HCT116 (cell line): Measurements from ENCODE around the gene HOXD8. TPM values are rescaled to one million over a fixed set of nuclear protein-coding genes. Genes with fewer than 3 reads are reported as not detected.

Source experiments
- ATAC-seq: fragments of 200-7000 bp; cut with Tn5 transposase; 2 replicates; pipeline ENCODE4 v1.9.1; 2020; ENCODE audit warnings: mild to moderate bottlenecking, moderate library complexity
- BruUV-seq: library from RNA; stranded (reverse); fragments of 400-500 nt; replicated peaks from 2 replicates; lab custom pipeline; 2021; lab: Mats Ljungman, UMichigan
- CTCF ChIA-PET: fragments of 300-600 bp; sonication (Branson Sonifier 250); formaldehyde crosslinking; loops from one replicate; lab custom pipeline; 2021; ENCODE audit warnings: antibody characterized with exemption; lab: Charles Lee
- POLR2A ChIA-PET: fragments of 300-600, 350-600 bp; sonication (Branson Sonifier 250); formaldehyde crosslinking; loops from one replicate; lab custom pipeline; 2021; ENCODE audit warnings: antibody characterized with exemption; lab: Charles Lee
- RAD21 ChIA-PET, 2 experiments: fragments of 300-600 bp; sonication (Branson Sonifier 250); formaldehyde crosslinking; loops; one replicate each; lab custom pipeline; 2023; ENCODE audit warnings: low total read pairs in 2 of 2; ENCODE audit not compliant: uncharacterized antibody in 2 of 2, unreplicated experiment in 2 of 2, low non-redundant PET in 1 of 2; lab: Charles Lee
- DNase-seq: peaks from one replicate; pipeline ENCODE4 v3.0.0-alpha.2; 2010; ENCODE audit warnings: low read depth, low spot score
- H2AFZ ChIP-seq: fragments of 200-600 bp; shearing (Covaris generic), sonication (generic); 2 replicates; pipeline ENCODE4 v1.6.1; 2017; ENCODE audit warnings: low read depth, mixed run types, mixed read lengths, antibody characterized with exemption, low read length; ENCODE audit not compliant: poor library complexity, severe bottlenecking
- H3K27ac ChIP-seq: 2 replicates; pipeline ENCODE4 v1.5.1; 2012; ENCODE audit warnings: low read depth, low read length
- H3K27me3 ChIP-seq: fragments of 200-600 bp; sonication (generic); 2 replicates; pipeline ENCODE4 v1.6.1; 2016; ENCODE audit warnings: mixed run types, low read length, mixed read lengths; ENCODE audit not compliant: insufficient read depth
- H3K36me3 ChIP-seq, 2 experiments: fragments of 200-500 bp in 1 of 2; fragments of 200-600 bp in 1 of 2; sonication (Bioruptor generic) in 1 of 2; sonication (generic) in 1 of 2; 2 replicates each; pipeline versions ENCODE4 v1.5.1 to v1.6.1; 2014 to 2016; ENCODE audit warnings: low read length in 2 of 2, inconsistent platforms in 1 of 2, mixed read lengths in 1 of 2, mixed run types in 1 of 2; ENCODE audit not compliant: insufficient read depth in 2 of 2, control insufficient read depth in 1 of 2
- H3K4me1 ChIP-seq, 2 experiments: fragments of 200-600 bp in 1 of 2; sonication (generic) in 1 of 2; 2 replicates each; pipeline versions ENCODE4 v1.5.1 to v1.6.1; 2012 to 2017; ENCODE audit warnings: low read length in 2 of 2, inconsistent platforms in 1 of 2, mild to moderate bottlenecking in 1 of 2, mixed read lengths in 1 of 2, mixed run types in 1 of 2, moderate library complexity in 1 of 2; ENCODE audit not compliant: insufficient read depth in 2 of 2, control insufficient read depth in 1 of 2
- H3K4me2 ChIP-seq: fragments of 200-600 bp; sonication (generic); 2 replicates; pipeline ENCODE4 v1.6.1; 2017; ENCODE audit warnings: mixed run types, low read length, mixed read lengths
- H3K4me3 ChIP-seq, 2 experiments: fragments of 200-600 bp in 1 of 2; sonication (generic) in 1 of 2; replicated peaks in 1 of 2; 2 replicates each; pipeline ENCODE4 v1.5.1; 2011 to 2016; ENCODE audit warnings: low read length in 2 of 2, control low read depth in 1 of 2, low read depth in 1 of 2, mild to moderate bottlenecking in 1 of 2, mixed read lengths in 1 of 2, mixed run types in 1 of 2
- H3K79me2 ChIP-seq: fragments of 200-600 bp; sonication (generic); 2 replicates; pipeline ENCODE4 v1.6.1; 2017; ENCODE audit warnings: mild to moderate bottlenecking, mixed run types, low read length, moderate library complexity, mixed read lengths; ENCODE audit not compliant: insufficient read depth
- H3K9ac ChIP-seq: fragments of 200-600 bp; sonication (generic); 2 replicates; pipeline ENCODE4 v1.6.1; 2016; ENCODE audit warnings: low read length, mixed read lengths
- H3K9me2 ChIP-seq: fragments of 200-600 bp; sonication (generic), shearing (Covaris generic); 2 replicates; pipeline ENCODE4 v1.6.1; 2017; ENCODE audit warnings: mixed run types, mild to moderate bottlenecking, moderate library complexity; ENCODE audit not compliant: insufficient read depth
- H3K9me3 ChIP-seq, 2 experiments: fragments of 200-500 bp in 1 of 2; fragments of 200-600 bp in 1 of 2; sonication (Bioruptor generic) in 1 of 2; sonication (generic) in 1 of 2; 2 replicates each; pipeline ENCODE4 v1.6.1; 2014 to 2017; ENCODE audit warnings: low read length in 2 of 2, mixed read lengths in 2 of 2, inconsistent platforms in 1 of 2, low read depth in 1 of 2, mild to moderate bottlenecking in 1 of 2, mixed run types in 1 of 2, moderate library complexity in 1 of 2; ENCODE audit not compliant: control insufficient read depth in 1 of 2, insufficient read depth in 1 of 2
- H4K20me1 ChIP-seq: fragments of 200-600 bp; sonication (generic), shearing (Covaris generic); 2 replicates; pipeline ENCODE4 v1.6.1; 2017; ENCODE audit warnings: mixed run types, mild to moderate bottlenecking, moderate library complexity; ENCODE audit not compliant: insufficient read depth
- CEBPB ChIP-seq: IDR thresholded peaks from 2 replicates; pipeline ENCODE4 v1.6.1; 2012; ENCODE audit warnings: low read depth
- CTCF ChIP-seq, 3 experiments: fragments of 200-600 bp in 1 of 3; sonication (generic) in 1 of 3; IDR thresholded peaks in 2 of 3; conservative IDR thresholded peaks in 1 of 3; 2 replicates each; pipeline ENCODE4 v1.5.1; 2012 to 2017; ENCODE audit warnings: low read depth in 2 of 3, low read length in 2 of 3, antibody characterized with exemption in 1 of 3, borderline replicate concordance in 1 of 3, control low read depth in 1 of 3, mild to moderate bottlenecking in 1 of 3, mixed read lengths in 1 of 3, mixed run types in 1 of 3, moderate library complexity in 1 of 3; ENCODE audit not compliant: insufficient read depth in 1 of 3
- RAD21 ChIP-seq: IDR thresholded peaks from 2 replicates; pipeline ENCODE4 v1.6.1; 2012; ENCODE audit warnings: low read depth, mild to moderate bottlenecking
- SP1 ChIP-seq: IDR thresholded peaks from 2 replicates; pipeline ENCODE4 v1.6.1; 2012; ENCODE audit warnings: low read depth
- YY1 ChIP-seq: IDR thresholded peaks from 2 replicates; pipeline ENCODE4 v1.6.1; 2011; ENCODE audit warnings: low read length, low read depth, moderate library complexity, mild to moderate bottlenecking; ENCODE audit not compliant: insufficient replicate concordance; ENCODE audit errors: extremely low read depth
- intact Hi-C: fragments of 100-400 bp; cut with micrococcal nuclease; formaldehyde crosslinking; loops from 2 replicates; pipeline ENCODE4 v1.10.0; 2022
- total RNA-seq: library from RNA; stranded (reverse); gene quantifications from one replicate; pipeline ENCODE4 v1.2.1, GENCODE V29; 2021; ENCODE audit not compliant: unreplicated experiment
- TF ChIP-seq, protein P1 (sequence below): IDR thresholded peaks from 2 replicates; pipeline ENCODE4 v1.6.1; 2011; ENCODE audit warnings: mild to moderate bottlenecking, low read length, moderate library complexity; ENCODE audit not compliant: insufficient replicate concordance; ENCODE audit errors: extremely low read depth

HOXD8 gene
- total RNA-seq, 1 experiment from 2014 or later = 6.0 TPM

DNA sequence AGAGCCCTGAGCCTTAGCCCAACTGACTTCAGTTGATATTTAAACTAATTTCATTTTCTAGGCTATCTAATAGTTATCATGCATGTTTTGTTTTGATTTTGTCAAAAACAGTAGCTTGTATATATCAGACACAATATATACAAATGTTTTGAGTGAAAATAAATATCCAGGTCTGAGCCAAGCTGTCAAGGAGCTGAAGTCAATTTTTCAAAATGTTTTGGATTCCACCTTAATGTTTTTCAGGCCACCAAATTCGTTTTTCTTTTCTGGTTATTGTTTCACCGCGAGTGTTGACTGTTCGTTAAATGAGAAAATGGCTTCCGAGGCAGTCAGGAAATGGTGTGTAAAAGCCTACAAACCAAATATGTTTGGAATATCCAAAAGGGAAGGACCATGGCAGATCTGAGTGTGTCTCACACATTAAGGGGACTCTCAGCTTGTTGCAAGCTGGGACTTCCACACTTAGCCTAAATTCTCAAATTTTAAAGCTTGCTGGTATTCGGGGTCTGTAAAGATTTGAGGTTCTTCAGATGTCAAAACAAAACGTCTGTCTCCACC, 27.1 kb upstream of the HOXD8 start:
- Histone ChIP-seq H3K4me1 (peaks cover 0 to 20% of the 10 kb centered on the region in 2 experiments; a peak in 2 of 4 replicates), H3K9ac (no peak overlapping the region), H2AFZ (no peak overlapping the region), H3K27ac (no peak overlapping the region), H3K79me2 (no peaks in the 10 kb centered on the region), H3K36me3 (no peaks in the 10 kb centered on the region), H3K9me2 (no peaks in the 10 kb centered on the region), H3K4me2 (no peak overlapping the region), H3K4me3 (no peak overlapping the region), H4K20me1 (no peaks in the 10 kb centered on the region), H3K9me3 (no peaks in the 10 kb centered on the region), H3K27me3 (no peaks in the 10 kb centered on the region)
- RAD21 ChIA-PET = no interaction called here
- TF ChIP-seq YY1 (no peak), CEBPB (no peak), CTCF (IDR thresholded peaks at IDR 0.05 in 2 of 3, conservative IDR thresholded peaks at IDR 0.05 in 1 of 3; ENCODE audit: borderline replicate concordance in 1 of 3, insufficient read depth in 1 of 3, low read depth in 2 of 3, low read length in 2 of 3) (no peak), SP1 (no peak), RAD21 (no peak)
- TF ChIP-seq, protein P1, sequence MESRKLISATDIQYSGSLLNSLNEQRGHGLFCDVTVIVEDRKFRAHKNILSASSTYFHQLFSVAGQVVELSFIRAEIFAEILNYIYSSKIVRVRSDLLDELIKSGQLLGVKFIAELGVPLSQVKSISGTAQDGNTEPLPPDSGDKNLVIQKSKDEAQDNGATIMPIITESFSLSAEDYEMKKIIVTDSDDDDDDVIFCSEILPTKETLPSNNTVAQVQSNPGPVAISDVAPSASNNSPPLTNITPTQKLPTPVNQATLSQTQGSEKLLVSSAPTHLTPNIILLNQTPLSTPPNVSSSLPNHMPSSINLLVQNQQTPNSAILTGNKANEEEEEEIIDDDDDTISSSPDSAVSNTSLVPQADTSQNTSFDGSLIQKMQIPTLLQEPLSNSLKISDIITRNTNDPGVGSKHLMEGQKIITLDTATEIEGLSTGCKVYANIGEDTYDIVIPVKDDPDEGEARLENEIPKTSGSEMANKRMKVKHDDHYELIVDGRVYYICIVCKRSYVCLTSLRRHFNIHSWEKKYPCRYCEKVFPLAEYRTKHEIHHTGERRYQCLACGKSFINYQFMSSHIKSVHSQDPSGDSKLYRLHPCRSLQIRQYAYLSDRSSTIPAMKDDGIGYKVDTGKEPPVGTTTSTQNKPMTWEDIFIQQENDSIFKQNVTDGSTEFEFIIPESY = no peak
- DNase-seq = no peak
- BruUV-seq = no TSS peak
- CTCF ChIA-PET = interaction anchor here (1.5 kb wide), 1 partner anchor 9 kb away, joined by 7 read pairs; no protein-coding TSS in a partner anchor
- intact Hi-C loops = no loop called here
- no peak for ATAC-seq
- POLR2A ChIA-PET = no interaction called here
